ENCODE data around the gene VEZF1.

DNA sequence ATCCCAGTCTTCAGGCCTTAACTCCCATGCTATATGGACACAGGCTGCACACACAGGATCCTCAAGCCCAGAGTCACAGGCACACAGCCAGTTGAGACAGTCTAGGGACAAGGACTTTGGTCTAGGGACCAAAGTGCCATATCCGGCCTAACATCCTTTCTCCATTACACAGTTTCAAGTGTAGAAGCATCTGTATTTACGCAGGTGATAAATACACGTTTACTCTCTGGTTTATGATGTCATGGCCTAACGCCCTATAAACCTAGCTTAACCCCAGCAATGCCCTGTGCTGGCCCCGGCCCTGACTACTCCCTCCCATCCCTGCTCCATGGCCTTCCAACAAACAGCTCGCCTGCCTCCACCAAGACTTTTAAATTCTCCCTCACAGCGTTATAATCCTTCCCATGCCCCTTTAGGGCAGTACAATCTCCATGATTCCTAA is 50.0 kb downstream of the VEZF1 start:
- TF ChIP-seq, protein P1, sequence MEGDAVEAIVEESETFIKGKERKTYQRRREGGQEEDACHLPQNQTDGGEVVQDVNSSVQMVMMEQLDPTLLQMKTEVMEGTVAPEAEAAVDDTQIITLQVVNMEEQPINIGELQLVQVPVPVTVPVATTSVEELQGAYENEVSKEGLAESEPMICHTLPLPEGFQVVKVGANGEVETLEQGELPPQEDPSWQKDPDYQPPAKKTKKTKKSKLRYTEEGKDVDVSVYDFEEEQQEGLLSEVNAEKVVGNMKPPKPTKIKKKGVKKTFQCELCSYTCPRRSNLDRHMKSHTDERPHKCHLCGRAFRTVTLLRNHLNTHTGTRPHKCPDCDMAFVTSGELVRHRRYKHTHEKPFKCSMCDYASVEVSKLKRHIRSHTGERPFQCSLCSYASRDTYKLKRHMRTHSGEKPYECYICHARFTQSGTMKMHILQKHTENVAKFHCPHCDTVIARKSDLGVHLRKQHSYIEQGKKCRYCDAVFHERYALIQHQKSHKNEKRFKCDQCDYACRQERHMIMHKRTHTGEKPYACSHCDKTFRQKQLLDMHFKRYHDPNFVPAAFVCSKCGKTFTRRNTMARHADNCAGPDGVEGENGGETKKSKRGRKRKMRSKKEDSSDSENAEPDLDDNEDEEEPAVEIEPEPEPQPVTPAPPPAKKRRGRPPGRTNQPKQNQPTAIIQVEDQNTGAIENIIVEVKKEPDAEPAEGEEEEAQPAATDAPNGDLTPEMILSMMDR (conservative IDR thresholded peaks at IDR 0.05; ENCODE audit: low read depth, low read length) = no peak
- no peak for TF ChIP-seq EZH2 (IDR thresholded peaks at IDR 0.05; ENCODE audit: low read length, unreplicated experiment)
